CD4-positive, alpha-beta T cell treated with Interleukin-6 for 4 hours (primary cell): ENCODE data around the gene DOCK7.

ENCODE experiments used
- DNase-seq: peaks from one replicate; pipeline ENCODE4 v3.0.0-alpha.2; 2020; ENCODE audit warnings: mixed read lengths

Gene DOCK7

DNA sequence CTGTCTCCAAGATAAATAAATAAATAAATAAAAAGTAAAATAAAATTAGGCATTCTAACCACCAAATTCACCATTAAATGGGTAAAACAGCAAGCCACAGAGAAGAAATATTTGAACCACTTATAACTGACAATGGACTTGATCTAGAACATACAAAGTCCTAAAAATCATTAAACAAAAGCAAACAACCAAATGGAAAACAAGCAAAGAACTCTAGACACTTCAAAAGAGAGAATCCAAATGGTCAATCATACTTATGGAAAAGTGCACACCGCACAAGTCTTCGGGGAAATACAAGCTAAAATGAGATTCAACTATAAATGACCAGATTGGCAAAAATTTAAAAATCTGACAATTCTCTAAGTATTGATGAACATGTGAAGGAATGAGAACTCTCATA is 164.3 kb downstream of the DOCK7 start:
- DNase-seq = no peak

DNA sequence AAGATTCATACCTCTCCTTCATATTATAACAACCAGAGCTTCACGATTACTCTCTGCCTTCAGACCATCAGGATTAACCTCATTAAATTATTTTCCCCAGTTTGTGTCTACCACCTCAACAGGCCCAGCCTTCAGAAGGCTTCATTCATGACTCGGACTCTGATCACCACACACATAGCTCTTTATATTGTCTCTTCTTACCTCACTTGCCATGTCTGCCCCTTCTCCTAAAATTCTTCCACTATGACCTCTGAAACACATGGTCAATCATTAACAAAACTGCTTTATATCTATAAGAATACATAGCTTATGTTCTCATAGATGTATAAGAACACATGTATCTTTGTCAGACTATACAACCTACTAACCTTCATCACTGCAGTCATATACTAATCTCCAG is 171.6 kb downstream of the DOCK7 start:
- no peak for DNase-seq

DNA sequence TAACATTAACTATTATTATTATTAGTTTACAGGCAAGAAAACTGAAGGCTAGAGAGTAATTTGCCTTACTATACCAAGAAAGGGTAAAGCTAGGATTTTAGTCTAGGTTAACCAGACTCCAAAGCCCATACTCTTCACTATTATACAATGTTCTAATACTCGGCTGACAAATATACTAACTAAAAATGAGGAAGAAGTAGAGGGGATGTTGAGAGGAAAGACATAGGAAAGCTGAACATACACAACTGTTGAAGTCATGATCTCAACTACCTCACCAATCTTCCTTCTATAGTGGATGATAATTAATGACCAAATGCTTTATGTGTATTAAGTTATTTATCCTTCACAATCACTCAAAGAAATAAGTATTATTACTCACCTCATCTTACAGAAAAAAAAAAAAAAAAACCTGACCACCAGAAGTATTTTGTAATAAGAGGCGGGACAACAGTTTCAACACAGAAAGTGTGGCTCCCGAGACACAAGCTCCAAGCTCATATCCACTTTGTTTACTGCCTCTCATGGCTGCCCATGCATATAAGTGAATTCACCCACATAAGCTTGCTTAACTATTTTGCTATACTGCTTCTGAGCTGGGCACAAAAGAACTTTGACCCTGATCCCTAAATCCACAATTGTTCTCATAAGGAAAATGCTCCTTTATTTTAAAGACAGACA is 173.3 kb downstream of the DOCK7 start:
- DNase-seq = no peak

DNA sequence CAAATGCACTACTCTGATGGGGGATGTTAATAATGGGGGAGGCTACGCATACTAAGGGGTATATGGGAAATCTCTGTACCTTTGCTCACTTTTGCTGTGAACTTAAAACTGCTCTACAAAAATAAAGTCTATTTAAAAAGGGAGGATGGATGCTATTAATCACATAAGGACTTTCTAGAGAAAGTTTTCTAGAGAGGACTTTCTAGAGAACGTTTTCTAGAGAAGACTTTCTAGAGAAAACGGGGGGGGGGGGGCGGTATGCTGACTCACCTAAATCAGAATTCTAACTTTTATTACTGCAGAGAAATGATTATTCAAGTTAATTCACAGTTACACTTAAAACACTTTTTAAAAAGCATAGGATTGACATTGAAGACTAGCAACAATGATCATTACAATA is 175.2 kb downstream of the DOCK7 start:
- DNase-seq = no peak

DNA sequence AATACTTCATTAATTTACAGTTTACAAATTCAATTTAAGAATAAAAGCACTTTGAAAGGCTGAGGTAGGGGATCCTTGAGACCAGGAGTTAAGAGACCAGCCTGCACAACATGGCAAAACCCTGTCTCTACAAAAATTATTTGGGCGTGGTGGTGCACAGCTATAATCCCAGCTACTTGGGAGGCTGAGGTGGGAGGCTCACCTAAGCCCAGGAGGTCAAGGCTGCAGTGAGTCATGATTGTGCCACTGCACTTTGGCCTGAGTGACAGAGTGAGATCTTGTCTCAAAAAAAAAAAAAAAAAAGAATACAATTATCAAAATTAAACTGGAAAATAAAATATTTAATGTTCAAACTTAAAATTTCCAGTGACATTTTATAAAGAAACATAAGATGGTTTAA is 179.2 kb downstream of the DOCK7 start:
- DNase-seq = no peak

DNA sequence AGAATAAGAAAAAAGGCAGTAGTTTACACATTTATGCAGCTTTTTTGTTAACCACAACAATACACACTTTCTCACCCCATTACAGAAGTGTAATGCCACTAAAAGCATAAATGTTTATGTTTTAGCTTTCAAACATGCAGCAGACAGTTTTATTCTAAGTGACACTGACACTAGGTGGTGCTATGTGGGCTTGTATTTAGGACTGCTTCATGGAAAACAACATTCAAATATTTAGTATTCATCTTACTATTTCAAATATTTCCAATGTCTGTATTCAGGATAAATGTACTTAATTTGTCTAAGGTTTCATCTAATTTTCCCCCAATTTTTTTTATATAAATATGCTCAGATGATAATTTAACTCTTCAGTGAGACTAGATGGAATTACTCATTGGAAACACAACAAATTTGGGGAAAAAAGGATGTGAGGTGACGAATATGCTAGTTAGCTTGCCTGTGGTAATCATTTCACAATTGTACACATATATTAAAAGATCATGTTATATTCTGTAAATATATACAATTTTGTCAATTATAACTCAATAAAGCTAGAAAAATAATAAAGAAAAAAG is 179.9 kb downstream of the DOCK7 start:
- DNase-seq = peak; percentile 20

DNA sequence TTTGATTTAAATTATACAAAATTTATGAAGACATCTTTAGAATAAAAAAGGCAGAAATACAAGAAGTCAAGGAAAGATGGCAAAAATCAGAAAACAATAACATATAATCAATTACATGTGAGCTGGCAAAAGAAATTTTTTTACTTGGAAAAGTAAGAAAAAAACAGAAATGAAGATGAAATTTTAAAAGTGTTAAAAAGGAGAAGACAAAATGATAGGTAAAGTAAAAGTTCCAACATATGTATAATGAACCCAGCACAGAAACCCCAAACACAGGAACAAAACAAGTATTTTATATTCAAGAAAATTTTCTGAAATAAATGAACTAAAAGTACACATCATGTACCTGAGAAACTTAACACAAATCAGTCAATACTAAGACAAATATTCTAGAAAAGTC is 188.0 kb downstream of the DOCK7 start:
- no peak for DNase-seq

DNA sequence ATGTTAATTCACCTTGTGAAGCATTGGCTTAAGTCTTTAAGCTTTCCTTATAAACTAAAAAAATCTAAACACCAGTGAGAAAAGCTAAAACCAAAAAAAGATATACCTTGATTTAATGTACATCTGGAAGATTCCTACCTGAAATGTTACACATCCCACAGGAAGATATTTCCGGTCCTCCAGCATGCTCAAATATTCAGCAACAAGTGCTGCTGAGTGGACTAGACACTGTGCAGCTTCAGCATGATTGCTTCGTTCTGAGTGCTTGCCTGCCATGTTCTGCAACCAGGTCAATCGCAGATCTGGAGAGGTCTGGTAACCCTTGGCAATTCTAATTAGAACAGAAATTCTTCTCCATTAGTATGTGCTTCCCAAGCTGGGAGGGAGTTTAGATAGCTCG is 194.0 kb downstream of the DOCK7 start:
- no peak for DNase-seq

DNA sequence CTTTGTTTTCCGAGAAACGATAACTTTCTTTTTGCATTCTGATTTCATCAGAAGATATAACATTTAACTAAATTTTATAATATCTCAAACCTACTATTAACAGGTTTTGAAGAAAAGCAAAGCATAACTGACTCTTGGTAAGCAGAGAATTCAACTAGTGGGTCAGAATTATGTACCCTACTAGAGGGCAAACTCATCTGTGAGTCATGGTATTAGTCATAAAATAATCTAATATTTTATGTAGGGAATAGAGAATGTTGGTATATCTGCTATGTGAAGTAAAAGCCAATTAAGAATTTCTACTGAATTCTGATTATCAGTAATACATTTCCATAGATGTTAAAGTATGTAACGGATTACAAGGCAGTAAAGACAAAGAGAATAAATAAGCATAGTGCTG is 194.5 kb downstream of the DOCK7 start:
- no peak for DNase-seq

DNA sequence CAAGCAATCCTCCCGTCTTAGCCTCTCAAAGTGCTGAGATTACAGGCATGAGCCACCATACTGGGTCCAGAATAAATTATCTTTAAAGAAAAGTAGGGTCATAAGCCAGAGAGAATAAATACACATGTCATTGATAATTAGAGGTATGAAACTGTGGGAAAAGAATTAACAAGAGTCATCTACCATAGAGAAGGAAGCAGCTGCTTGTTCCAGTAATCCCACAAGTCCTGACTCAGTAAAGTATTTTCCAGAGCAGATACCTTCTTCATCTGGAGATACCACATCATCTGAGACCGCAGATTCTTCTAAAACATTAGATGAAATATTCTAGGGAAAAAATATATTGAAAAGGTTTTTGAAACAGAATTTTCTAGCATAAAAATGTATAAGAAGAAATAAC is 195.7 kb downstream of the DOCK7 start:
- no peak for DNase-seq

DNA sequence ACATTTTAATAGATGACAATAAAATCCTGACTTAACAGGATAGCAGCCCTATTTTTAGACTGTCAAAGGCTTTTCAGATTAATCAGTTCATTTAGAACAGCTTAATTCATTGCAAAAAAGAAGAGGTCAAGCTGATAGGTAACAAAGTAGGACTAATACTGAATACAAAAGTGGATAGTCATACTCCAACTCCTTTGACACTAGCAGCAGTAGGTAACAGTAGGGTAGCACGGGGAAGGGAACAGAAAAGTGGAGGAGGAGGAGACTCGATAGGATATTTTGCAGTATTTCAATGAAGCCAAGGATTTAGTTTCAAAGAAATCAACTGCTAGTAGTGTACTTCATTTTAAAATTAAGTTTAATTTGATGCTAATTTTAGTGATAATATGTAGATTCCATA is 200.2 kb downstream of the DOCK7 start:
- DNase-seq = no peak

DNA sequence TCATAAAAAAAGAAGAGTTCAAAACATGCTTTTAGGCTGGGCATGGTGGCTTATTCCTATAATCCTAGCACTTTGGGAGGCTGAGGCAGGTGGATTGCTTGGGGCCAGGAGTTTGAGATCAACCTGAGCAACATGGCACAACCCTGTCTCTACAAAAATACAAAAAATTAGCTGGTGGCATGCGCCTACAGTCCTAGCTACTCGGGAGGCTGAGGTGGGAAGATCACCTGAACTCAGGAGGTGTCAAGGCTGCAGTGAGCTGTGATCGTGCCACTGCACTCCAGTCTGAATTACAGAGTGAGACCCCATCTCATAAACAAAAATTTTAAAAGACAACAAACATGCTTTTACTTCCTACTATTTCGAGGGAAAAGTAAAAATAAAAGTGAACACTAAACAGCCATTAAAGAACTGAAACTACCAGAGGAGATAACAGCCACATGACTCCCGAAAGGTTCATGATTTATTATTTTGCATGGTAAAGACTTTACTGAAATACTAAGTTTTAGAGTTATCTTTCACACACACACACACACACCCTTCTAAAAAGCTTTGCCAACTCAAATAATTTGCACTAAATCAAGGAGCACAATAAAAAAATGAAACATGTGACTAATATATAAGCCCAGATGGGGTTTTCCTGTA is 203.2 kb downstream of the DOCK7 start:
- DNase-seq = no peak

DNA sequence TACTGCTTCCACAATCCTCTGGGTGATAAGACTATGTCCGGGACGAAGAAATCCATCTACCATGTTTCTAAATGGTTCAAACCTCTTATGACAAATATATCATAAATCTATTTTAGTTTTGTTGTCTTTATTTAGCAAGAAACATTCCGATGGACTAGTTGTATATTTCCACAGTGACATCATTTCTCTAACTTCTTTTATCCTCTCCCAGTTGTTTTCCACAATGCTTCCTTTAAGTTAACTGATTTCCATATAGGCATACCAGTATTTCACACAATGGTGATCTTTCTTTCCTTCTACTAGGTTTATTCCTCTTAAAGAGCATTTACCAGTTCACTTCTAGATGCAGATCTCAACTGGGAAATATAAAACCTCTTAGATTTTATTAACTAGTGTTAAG is 206.5 kb downstream of the DOCK7 start:
- no peak for DNase-seq

DNA sequence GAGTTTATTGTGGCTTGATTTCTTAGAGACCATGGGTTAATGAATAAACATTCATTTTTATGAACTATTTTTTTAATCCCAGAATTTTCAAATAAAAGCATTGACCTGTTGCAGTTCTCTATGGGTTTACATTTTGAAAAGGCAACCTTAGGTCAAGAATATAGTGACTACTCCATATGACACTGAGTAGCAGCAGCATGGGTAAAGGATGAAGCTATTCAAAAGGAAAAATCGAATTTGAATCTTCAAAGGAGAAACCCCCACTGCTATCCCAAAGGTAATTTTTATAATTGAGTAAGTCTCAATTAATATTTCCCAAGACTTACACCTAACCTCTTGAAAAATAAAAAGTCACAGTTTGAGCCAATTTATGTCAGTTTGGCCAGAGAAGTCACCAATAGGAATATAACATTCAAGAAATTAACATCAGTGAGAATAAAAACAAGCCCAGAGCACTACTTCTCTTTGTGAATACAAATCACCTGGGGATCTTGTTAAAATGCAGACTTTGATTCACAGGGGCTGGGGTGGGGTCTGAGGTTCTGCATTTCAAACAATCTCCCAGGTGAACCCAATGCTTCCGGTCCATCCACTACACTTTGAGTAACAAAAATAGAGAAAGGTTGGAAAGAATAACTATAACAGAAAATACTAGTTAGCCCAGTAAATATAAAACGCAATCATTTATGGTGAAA is 211.5 kb downstream of the DOCK7 start:
- DNase-seq = no peak

DNA sequence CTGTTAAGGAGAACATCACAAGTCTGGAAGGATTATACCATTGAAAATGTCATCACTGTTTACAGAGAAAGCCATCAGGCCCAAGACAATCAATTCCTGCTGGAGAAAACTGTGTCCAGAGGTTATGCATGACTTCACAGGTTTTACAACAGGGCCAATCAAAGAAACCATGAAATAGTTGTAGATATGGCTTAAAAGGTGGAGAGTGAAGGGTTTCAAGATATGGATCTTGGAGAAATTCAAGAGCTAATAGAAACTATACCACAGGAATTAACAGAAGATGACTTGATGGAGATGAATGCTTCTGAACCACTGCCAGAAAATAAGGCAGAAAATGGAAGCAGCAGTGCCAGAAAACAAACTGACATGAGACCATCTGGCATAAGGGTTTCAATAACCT is 221.1 kb downstream of the DOCK7 start:
- no peak for DNase-seq

DNA sequence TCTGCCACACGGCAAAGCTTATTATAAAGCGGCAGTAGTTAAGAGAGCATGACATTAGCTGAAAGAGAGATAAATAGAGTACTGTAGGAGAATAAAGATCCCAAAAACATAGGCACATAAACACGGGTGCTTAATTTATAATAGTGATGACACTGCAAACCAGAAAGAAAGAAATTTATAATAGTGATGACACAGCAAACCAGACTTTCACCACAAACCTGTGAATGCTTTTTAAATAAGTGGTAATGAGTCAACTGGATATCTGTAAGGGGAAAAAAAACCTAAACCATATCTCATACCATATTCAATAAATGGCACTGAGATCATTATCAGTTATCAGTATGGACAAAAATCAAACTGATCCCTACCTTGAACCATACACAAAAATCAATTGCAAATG is 225.8 kb downstream of the DOCK7 start:
- DNase-seq = no peak

DNA sequence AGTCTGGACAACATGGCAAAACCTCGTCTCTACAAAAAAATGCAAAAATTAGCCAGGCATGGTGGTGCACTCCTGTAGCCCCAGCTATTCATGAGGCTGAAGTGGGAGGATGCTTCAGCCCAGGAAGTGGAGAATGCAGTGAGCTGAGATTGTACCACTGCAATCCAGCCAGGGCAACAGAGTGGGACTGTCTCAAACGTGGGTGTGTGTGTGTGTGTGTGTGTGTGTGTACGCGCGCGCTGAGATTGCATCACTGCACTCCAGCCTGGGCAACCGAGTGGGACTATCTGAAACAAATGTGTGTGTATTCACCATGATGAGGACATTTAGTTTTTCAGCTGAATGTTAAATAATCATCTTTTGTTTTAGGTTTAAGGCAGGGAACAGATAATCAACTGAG is 230.2 kb downstream of the DOCK7 start:
- no peak for DNase-seq

DNA sequence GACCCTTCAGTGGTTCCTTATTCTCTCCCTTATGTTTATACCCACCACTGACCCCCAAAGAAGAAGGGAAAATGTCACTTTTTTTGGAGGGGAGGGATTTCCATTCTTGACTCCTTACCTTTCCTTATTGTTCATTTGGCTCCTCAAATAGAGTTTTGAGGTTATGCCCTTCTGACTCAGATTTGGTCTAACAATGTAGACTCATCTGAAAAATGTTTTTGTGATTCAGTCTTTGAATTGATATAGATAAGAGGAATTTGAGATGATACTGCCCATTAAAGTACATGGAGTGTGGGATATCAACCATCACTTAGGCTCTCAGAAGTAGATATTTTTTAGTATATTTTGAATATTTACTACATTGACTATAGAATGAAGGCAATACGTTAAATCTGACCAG is 235.2 kb downstream of the DOCK7 start:
- no peak for DNase-seq

DNA sequence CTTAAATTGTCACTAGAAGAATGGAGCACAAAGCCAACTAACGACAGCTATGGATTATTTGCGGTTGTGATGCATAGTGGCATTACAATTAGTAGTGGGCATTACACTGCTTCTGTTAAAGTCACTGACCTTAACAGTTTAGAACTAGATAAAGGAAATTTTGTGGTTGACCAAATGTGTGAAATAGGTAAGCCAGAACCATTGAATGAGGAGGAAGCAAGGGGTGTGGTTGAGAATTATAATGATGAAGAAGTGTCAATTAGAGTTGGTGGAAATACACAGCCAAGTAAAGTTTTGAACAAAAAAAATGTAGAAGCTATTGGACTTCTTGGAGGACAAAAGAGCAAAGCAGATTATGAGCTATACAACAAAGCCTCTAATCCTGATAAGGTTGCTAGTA is 237.9 kb downstream of the DOCK7 start:
- no peak for DNase-seq

DNA sequence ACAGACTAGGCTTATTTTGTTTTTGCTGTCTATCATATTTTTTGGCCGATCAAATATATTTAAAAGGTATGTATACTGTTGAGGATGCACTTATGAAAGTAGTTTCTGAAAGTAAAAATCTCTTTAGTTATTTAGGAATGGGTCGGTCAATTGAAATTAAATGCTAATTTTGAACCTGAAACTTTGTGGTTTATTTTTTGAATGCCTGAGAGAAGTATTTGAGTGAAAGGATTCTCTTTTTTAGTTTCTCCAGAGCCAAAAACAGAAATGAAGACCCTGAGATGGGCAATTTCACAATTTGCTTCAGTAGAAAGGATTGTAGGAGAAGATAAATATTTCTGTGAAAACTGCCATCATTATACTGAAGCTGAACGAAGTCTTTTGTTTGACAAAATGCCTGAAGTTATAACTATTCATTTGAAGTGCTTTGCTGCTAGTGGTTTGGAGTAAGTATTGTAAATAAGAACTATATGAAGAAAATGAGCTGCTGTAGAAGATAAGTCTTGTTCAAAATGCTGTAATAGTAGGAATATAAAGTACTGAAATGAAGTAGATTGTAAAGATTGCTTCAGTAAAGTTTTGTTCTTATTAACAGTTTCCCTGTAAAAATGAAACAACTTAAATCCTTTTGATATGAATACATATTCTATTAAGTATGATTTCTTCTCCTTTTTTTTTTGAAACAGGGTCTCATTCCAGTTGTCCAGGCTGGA is 239.8 kb downstream of the DOCK7 start:
- no peak for DNase-seq

DNA sequence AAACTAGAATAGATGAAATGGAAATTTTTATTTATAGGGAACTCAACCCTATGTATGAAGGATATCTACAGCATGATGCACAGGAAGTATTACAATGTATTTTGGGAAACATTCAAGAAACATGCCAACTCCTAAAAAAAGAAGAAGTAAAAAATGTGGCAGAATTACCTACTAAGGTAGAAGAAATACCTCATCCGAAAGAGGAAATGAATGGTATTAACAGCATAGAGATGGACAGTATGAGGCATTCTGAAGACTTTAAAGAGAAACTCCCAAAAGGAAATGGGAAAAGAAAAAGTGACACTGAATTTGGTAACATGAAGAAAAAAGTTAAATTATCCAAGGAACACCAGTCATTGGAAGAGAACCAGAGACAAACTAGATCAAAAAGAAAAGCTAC is 243.5 kb downstream of the DOCK7 start:
- no peak for DNase-seq

DNA sequence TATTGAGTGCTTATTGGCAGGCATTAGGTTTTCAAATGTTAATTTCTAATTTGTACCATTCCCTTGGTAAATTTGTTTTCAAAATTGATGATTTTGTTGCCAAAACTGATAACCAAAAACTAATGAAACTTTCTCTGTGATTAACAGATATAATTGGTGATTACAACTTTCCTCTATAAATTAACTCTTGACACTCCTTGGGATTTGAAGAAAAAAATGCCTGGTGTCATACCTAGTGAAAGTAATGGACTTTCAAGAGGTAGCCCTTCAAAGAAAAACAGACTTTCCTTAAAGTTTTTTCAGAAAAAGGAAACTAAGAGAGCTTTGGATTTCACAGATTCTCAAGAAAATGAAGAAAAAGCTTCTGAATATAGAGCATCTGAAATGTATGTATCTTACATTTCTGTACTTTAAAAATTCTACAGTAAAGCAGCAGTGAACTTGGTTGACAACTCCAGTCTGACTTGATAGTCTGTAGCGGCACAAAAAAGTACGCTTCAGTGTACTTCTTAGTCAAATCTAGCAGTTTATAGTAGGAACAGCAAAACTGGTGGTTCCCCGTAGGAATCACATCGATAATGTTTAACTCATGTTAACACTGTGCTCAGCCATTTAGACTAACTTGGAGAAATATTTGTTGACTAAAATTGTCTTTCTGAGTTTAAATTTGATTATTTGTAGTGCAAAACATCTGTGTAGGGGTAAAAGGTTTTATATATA is 248.4 kb downstream of the DOCK7 start:
- no peak for DNase-seq

DNA sequence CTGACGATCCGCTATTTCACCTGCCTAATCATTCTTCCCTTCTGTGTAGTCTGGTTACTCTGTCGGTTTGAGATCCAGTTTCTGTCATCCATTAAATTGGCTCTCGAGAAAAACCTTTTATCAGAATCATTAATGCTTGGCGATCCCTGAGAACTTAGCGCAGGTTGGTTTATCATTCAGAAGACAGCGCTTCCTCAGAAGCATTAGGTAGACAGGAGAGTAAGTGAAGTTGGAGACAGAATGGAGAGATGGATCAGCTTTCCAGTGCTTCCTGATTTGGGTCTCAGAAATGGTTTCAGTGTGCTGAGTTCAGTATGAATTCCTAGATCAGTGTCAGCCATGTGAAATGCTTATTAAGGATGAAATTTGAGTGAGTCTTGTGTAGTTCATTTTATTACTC is 250.0 kb downstream of the DOCK7 start:
- no peak for DNase-seq
